Peyer's patch (tissue), 4 donors: ENCODE measurements around the gene PI4K2B. TPM values are rescaled to one million over a fixed set of nuclear protein-coding genes. Genes with fewer than 3 reads are reported as not detected.
"Not testable (repeated sequence)": the region's sequence is repeated elsewhere in the genome, so short reads cannot be mapped to it uniquely, and the experiment has no call there.

Experiments used
- DNase-seq, 3 donors: peaks; one replicate each; pipeline ENCODE4 v3.0.0-alpha.2; 2017 to 2019
- H3K27ac ChIP-seq, 4 donors: fragments of 200-600 bp; sonication (generic); one replicate each; pipeline ENCODE4 v1.5.1; 2016 to 2019
- H3K27me3 ChIP-seq, 2 donors: fragments of 200-600 bp; sonication (generic); one replicate each; pipeline ENCODE4 v1.5.1; 2019
- H3K36me3 ChIP-seq, 3 donors: fragments of 200-600 bp; sonication (generic); one replicate each; pipeline ENCODE4 v1.5.1; 2016 to 2019
- H3K4me1 ChIP-seq, 4 donors: fragments of 200-600 bp; sonication (generic); one replicate each; pipeline ENCODE4 v1.5.1; 2016 to 2019
- H3K4me3 ChIP-seq, 4 donors: fragments of 200-600 bp; sonication (generic); 1 replicate in 3 of 4; 2 replicates in 1 of 4; pipeline ENCODE4 v1.5.1; 2016 to 2019; ENCODE audit warnings: mild to moderate bottlenecking in 1 of 4
- H3K9me3 ChIP-seq, 4 donors: fragments of 200-600 bp; sonication (generic); one replicate each; pipeline ENCODE4 v1.5.1; 2016 to 2019; ENCODE audit warnings: mild to moderate bottlenecking in 1 of 4
- POLR2A ChIP-seq, 2 donors: fragments of 450-650 bp; IDR thresholded peaks; one replicate each; pipeline ENCODE4 v1.5.1; 2017; ENCODE audit warnings: antibody characterized with exemption in 2 of 2, mild to moderate bottlenecking in 2 of 2, moderate library complexity in 2 of 2
- small RNA-seq, 2 donors: library from RNA; depleted of rRNA; stranded (forward); fragments of <200 nt; gene quantifications; one replicate each; pipeline ENCODE3, GENCODE V24; 2016
- total RNA-seq, 4 donors: library from RNA; depleted of rRNA; stranded (reverse); fragments of >200 nt; gene quantifications; one replicate each; pipeline ENCODE4 v1.1.0, GENCODE V29; 2016
- TF ChIP-seq, protein P1 (sequence below), 6 experiments: fragments of 450-650 bp in 4 of 6; fragments of 200-600 bp in 2 of 6; sonication (generic) in 1 of 6; IDR thresholded peaks; one replicate each; pipeline ENCODE4 v1.5.1; 2017 to 2019; ENCODE audit warnings: antibody characterized with exemption in 6 of 6, mild to moderate bottlenecking in 3 of 6, moderate library complexity in 1 of 6

PI4K2B gene
- total RNA-seq, 4 donors from 2014 or later: 16.5 to 68.0 (median 36.3) TPM

DNA sequence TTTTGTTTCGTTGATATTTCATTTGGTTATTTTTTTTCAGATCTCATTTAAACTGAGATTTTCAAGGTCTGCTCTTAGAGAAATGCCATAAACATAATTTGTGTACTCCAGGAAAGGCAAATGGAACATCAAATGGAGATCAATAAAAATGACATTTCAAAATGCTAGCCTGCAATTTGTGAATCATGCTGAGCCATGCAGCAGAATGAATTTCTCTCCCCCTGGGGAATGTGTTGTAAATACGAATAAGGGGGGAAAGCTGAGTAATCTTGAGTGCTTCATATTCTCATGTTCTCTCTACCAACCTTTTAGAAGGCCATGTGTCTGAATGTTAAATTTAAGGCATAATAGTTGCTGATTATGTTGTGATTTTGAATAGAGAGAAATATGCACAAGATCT is 86.5 kb downstream of the PI4K2B start:
- H3K27ac ChIP-seq: no peak overlapping the region
- peaks cover 0 to 17% (median 0%) of the 10 kb centered on the region in 3 donors for H3K36me3 ChIP-seq
- no peaks in the 10 kb centered on the region for H3K27me3 ChIP-seq
- no peaks in the 10 kb centered on the region for H3K4me1 ChIP-seq
- TF ChIP-seq, protein P1, sequence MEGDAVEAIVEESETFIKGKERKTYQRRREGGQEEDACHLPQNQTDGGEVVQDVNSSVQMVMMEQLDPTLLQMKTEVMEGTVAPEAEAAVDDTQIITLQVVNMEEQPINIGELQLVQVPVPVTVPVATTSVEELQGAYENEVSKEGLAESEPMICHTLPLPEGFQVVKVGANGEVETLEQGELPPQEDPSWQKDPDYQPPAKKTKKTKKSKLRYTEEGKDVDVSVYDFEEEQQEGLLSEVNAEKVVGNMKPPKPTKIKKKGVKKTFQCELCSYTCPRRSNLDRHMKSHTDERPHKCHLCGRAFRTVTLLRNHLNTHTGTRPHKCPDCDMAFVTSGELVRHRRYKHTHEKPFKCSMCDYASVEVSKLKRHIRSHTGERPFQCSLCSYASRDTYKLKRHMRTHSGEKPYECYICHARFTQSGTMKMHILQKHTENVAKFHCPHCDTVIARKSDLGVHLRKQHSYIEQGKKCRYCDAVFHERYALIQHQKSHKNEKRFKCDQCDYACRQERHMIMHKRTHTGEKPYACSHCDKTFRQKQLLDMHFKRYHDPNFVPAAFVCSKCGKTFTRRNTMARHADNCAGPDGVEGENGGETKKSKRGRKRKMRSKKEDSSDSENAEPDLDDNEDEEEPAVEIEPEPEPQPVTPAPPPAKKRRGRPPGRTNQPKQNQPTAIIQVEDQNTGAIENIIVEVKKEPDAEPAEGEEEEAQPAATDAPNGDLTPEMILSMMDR (IDR thresholded peaks at IDR 0.05): no peak
- no peak for DNase-seq
- no peaks in the 10 kb centered on the region for H3K9me3 ChIP-seq
- no peak overlapping the region for H3K4me3 ChIP-seq

DNA sequence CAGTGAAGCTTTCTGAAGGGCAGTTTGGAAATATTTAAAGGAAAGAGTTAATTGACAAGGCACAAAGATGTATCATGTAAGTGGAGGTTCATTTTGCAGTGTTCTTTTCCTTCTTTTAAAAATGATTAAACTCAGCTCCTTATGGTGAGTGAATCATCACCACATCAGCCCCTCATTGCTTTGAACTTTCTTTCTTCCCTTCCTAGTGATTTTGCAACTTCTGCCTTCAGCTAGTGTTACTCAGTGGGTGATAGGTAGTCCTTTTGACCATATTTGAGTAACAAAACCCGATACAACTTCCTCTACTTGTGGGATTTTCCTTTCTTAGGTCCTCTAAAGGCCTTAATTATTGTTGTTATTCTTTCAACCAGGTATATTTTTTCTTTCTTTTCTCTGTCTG is 86.9 kb downstream of the PI4K2B start:
- Histone ChIP-seq H3K9me3 (no peaks in the 10 kb centered on the region), H3K27ac (no peak overlapping the region), H3K27me3 (no peaks in the 10 kb centered on the region), H3K4me3 (no peak overlapping the region), H3K36me3 (peaks cover 0 to 15% (median 0%) of the 10 kb centered on the region in 3 donors), H3K4me1 (no peaks in the 10 kb centered on the region)
- TF ChIP-seq POLR2A (IDR thresholded peaks at IDR 0.05): no peak
- TF ChIP-seq, protein P1 (IDR thresholded peaks at IDR 0.05): no peak
- no peak for DNase-seq

DNA sequence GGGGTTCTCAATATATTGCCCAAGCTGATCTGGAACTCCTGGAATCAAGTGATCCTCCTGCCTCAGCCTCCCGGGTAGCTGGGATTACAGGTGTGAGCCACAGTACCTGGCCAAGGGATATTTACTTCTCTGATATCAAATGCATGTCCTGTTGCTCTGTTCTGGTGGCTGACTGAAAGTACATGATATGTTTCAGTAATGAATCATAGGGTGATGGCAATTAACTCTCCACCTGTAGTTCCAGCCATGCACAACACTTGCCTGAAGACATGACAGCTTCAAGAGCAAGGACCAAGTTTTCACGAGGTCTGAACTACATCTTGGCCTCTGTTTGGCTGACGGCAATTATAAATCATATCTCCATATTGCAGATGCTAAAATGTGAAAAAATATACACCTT is 87.9 kb downstream of the PI4K2B start:
- H3K36me3 ChIP-seq: peaks cover 0 to 11% (median 0%) of the 10 kb centered on the region in 3 donors
- H3K4me1 ChIP-seq: no peaks in the 10 kb centered on the region
- no peak overlapping the region for H3K4me3 ChIP-seq
- no peak overlapping the region for H3K27ac ChIP-seq
- DNase-seq: no peak
- TF ChIP-seq, protein P1 (IDR thresholded peaks at IDR 0.05): no peak
- TF ChIP-seq POLR2A (IDR thresholded peaks at IDR 0.05): no peak
- no peaks in the 10 kb centered on the region for H3K27me3 ChIP-seq
- H3K9me3 ChIP-seq: no peaks in the 10 kb centered on the region

DNA sequence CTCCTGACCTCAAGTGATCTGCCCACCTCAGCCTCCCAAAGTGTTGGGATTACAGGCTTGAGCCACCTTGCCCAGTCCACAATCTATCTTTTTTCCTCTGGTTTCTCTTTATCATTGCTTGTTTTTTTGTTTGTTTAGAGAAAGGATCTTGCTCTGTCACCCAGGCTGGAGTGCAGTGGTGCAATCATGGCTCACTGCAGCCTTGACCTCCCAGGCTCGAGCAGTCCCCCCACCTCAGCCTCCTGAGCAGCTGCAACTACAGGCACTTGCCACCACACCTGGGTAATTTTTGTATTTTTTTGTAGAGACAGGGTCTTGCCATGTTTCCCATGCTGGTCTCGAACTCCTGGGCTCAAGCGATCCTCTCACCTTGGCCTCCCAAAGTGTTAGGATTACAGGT is 94.6 kb downstream of the PI4K2B start:
- H3K4me1 ChIP-seq, H3K4me3 ChIP-seq, H3K27ac ChIP-seq, H3K9me3 ChIP-seq, H3K27me3 ChIP-seq, DNase-seq, H3K36me3 ChIP-seq: not testable (repeated sequence)

Small RNA genes lying within 50 kb of the gene (small RNA-seq; reads per million reads assigned to genes)
- 0 reads per million in 2 donors for gene RF00004

Other genes with a start within 250 kb of the PI4K2B start
- gene LGI2, start 203.1 kb upstream of the PI4K2B start, total RNA-seq: under 1 TPM in 3 of 4 donors, not detected in 1; 0.40 to 0.83 (median 0.66) TPM
- gene SEPSECS, start 73.6 kb upstream of the PI4K2B start, total RNA-seq: 10 to 100 TPM in 3 of 4 donors, 1 to 10 TPM in 1; 5.0 to 25.9 (median 23.6) TPM
- gene ZCCHC4, start 78.7 kb downstream of the PI4K2B start, total RNA-seq: 10 to 100 TPM; 14.7 to 55.3 (median 19.8) TPM
- gene ANAPC4, start 143.2 kb downstream of the PI4K2B start, total RNA-seq: 10 to 100 TPM; 23.5 to 69.3 (median 39.7) TPM